K562 (cell line): ENCODE results near the gene SDS. TPM values are rescaled to one million over a fixed set of nuclear protein-coding genes. Genes with fewer than 3 reads are reported as not detected.

ENCODE experiments used
- ATAC-seq: fragments of 200-7000 bp; cut with Tn5 transposase; 3 replicates; pipeline ENCODE4 v1.9.1; 2020; ENCODE audit warnings: moderate library complexity
- BruUV-seq: library from RNA; stranded (reverse); fragments of 400-500 nt; replicated peaks from 2 replicates; lab custom pipeline; 2021; lab: Mats Ljungman, UMichigan
- CTCF ChIA-PET: fragments of 300-600 bp; formaldehyde crosslinking; extraction: SDS; loops from one replicate; lab custom pipeline; 2021; ENCODE audit warnings: low intra/inter-chr PET ratio; lab: Yijun Ruan, JAX
- POLR2A ChIA-PET: fragments of 300-600, 350-650 bp; sonication (Branson Sonifier 250); formaldehyde crosslinking; extraction: SDS; loops from one replicate; lab custom pipeline; 2021; ENCODE audit warnings: antibody characterized with exemption, inconsistent platforms; lab: Yijun Ruan, JAX
- DNase-seq, 4 experiments: peaks; one replicate each; pipeline versions ENCODE4 v3.0.0 to v3.0.0-alpha.2; 2011 to 2018; ENCODE audit warnings: low spot score in 3 of 4, mixed read lengths in 3 of 4; ENCODE audit errors: extremely low read depth in 1 of 4
- FAIRE-seq: peaks from 2 replicates; lab custom pipeline; 2011; peaks lifted over from hg19 to GRCh38; lab: Jason Lieb, UNC
- H2AFZ ChIP-seq: 2 replicates; pipeline ENCODE4 v1.6.0; 2011; ENCODE audit warnings: low read depth, low read length, control low read depth, inconsistent platforms
- H3K27ac ChIP-seq: fragments of 200-600 bp; 3 replicates; pipeline ENCODE4 v1.8.0; 2011; ENCODE audit warnings: low read depth, mild to moderate bottlenecking, control low read depth, inconsistent platforms, low read length, moderate library complexity, mixed read lengths; ENCODE audit errors: extremely low read depth
- H3K27me3 ChIP-seq, 2 experiments: fragments of 300-600 bp in 1 of 2; 2 replicates in 1 of 2; 3 replicates in 1 of 2; pipeline versions ENCODE4 v1.6.0 to v1.8.0; 2011; ENCODE audit warnings: inconsistent platforms in 2 of 2, low read length in 2 of 2, mild to moderate bottlenecking in 1 of 2, mixed read lengths in 1 of 2, moderate library complexity in 1 of 2; ENCODE audit not compliant: control insufficient read depth in 2 of 2, insufficient read depth in 2 of 2
- H3K36me3 ChIP-seq: fragments of 300-600 bp; 3 replicates; pipeline ENCODE4 v1.8.0; 2011; ENCODE audit warnings: mild to moderate bottlenecking, low read length, inconsistent platforms; ENCODE audit not compliant: control insufficient read depth, insufficient read depth
- H3K4me1 ChIP-seq, 2 experiments: fragments of 200-600 bp in 1 of 2; replicated peaks in 1 of 2; 2 replicates in 1 of 2; 3 replicates in 1 of 2; pipeline versions ENCODE4 v1.5.1 to v1.8.0; 2011; ENCODE audit warnings: inconsistent platforms in 2 of 2, low read length in 2 of 2, mild to moderate bottlenecking in 1 of 2, mixed read lengths in 1 of 2, moderate library complexity in 1 of 2; ENCODE audit not compliant: control insufficient read depth in 2 of 2, insufficient read depth in 2 of 2
- H3K4me2 ChIP-seq: 2 replicates; pipeline ENCODE4 v1.6.1; 2011; ENCODE audit warnings: low read length, control low read depth, inconsistent platforms, mixed read lengths; ENCODE audit not compliant: insufficient read depth
- H3K4me3 ChIP-seq: fragments of 200-600 bp; sonication (generic), shearing (Covaris generic); 2 replicates; pipeline ENCODE4 v1.5.1; 2016; ENCODE audit warnings: control low read depth, inconsistent platforms
- H3K79me2 ChIP-seq: fragments of 200-600 bp; 3 replicates; pipeline ENCODE4 v1.8.0; 2011; ENCODE audit warnings: low read length, inconsistent platforms; ENCODE audit not compliant: control insufficient read depth, insufficient read depth
- H3K9ac ChIP-seq, 2 experiments: 2 replicates each; pipeline versions ENCODE4 v1.6.0 to v1.6.1; 2011; ENCODE audit warnings: low read depth in 2 of 2, low read length in 2 of 2, control low read depth in 1 of 2, inconsistent platforms in 1 of 2, mild to moderate bottlenecking in 1 of 2, mixed read lengths in 1 of 2; ENCODE audit not compliant: insufficient read depth in 1 of 2
- H3K9me1 ChIP-seq: one replicate; pipeline ENCODE4 v1.6.0; 2011; ENCODE audit warnings: inconsistent platforms, mild to moderate bottlenecking, low read length, moderate library complexity; ENCODE audit not compliant: control insufficient read depth, insufficient read depth
- H3K9me3 ChIP-seq: replicated peaks from 2 replicates; pipeline ENCODE4 v1.5.1; 2011; ENCODE audit warnings: low read depth, low read length, inconsistent platforms; ENCODE audit not compliant: control insufficient read depth, insufficient read depth
- H4K20me1 ChIP-seq: replicated peaks from 2 replicates; pipeline ENCODE4 v1.6.1; 2011; ENCODE audit warnings: low read length, inconsistent platforms, mixed read lengths; ENCODE audit not compliant: control insufficient read depth, insufficient read depth
- CBFA2T2 ChIP-seq: fragments of 450-650 bp; conservative IDR thresholded peaks from 2 replicates; pipeline ENCODE4 v1.6.1; 2017; ENCODE audit warnings: mild to moderate bottlenecking
- CBFB ChIP-seq: sonication (generic); formaldehyde crosslinking; IDR thresholded peaks from 2 replicates; pipeline ENCODE4 v1.4.0; 2020; ENCODE audit warnings: mild to moderate bottlenecking, missing genetic modification reagents
- CCNT2 ChIP-seq: IDR thresholded peaks from 2 replicates; pipeline ENCODE4 v1.6.1; 2011; ENCODE audit warnings: borderline replicate concordance, low read depth, mild to moderate bottlenecking, moderate library complexity, mixed read lengths, low read length; ENCODE audit not compliant: insufficient read length; ENCODE audit errors: extremely low read depth
- CEBPB ChIP-seq: fragments of 450-650 bp; IDR thresholded peaks from 2 replicates; pipeline ENCODE4 v1.6.1; 2016; ENCODE audit warnings: missing genetic modification characterization, missing compliant biosample characterization
- FOS ChIP-seq: IDR thresholded peaks from 3 replicates; pipeline ENCODE4 v1.6.1; 2011; ENCODE audit not compliant: insufficient read length; ENCODE audit errors: extremely low read depth
- MAFF ChIP-seq: IDR thresholded peaks from 2 replicates; pipeline ENCODE4 v1.6.1; 2012; ENCODE audit warnings: low read length, improper control_type of control experiment
- RAD51 ChIP-seq: fragments of 450-650 bp; IDR thresholded peaks from 2 replicates; pipeline ENCODE4 v1.7.1; 2016; ENCODE audit warnings: low read depth, mild to moderate bottlenecking, borderline replicate concordance
- RBM25 ChIP-seq: fragments of 200-400 bp; formaldehyde crosslinking; IDR thresholded peaks from 2 replicates; pipeline ENCODE4 v1.6.1; 2018; ENCODE audit warnings: low read length, low read depth, moderate library complexity; ENCODE audit not compliant: severe bottlenecking
- RNF2 ChIP-seq: sonication (generic); IDR thresholded peaks from 2 replicates; pipeline ENCODE4 v1.6.1; 2016
- SMARCC2 ChIP-seq: fragments of 450-650 bp; IDR thresholded peaks from 2 replicates; pipeline ENCODE4 v1.6.1; 2017; ENCODE audit warnings: antibody characterized with exemption, moderate library complexity, mild to moderate bottlenecking, low read depth
- TEAD1 ChIP-seq, 2 experiments: fragments of 450-650 bp in 1 of 2; sonication (generic) in 1 of 2; formaldehyde crosslinking; IDR thresholded peaks; 2 replicates each; pipeline versions ENCODE4 v1.4.0 to v1.8.0; 2020 to 2022; ENCODE audit warnings: mild to moderate bottlenecking in 2 of 2, missing genetic modification reagents in 1 of 2
- TFE3 ChIP-seq: fragments of 450-650 bp; formaldehyde crosslinking; IDR thresholded peaks from 2 replicates; pipeline ENCODE4 v1.4.0; 2020; ENCODE audit warnings: mild to moderate bottlenecking, mixed read lengths
- TOE1 ChIP-seq, 2 experiments: fragments of 450-650 bp in 1 of 2; sonication (generic) in 1 of 2; formaldehyde crosslinking in 1 of 2; IDR thresholded peaks; 2 replicates each; pipeline versions ENCODE4 v1.7.1 to v1.8.0; 2016 to 2022; ENCODE audit warnings: borderline replicate concordance in 2 of 2, mild to moderate bottlenecking in 2 of 2, antibody characterized with exemption in 1 of 2, inconsistent platforms in 1 of 2, low read depth in 1 of 2, missing genetic modification reagents in 1 of 2, moderate library complexity in 1 of 2
- USF2 ChIP-seq: sonication (generic); formaldehyde crosslinking; IDR thresholded peaks from 2 replicates; pipeline ENCODE4 v1.5.0; 2020; ENCODE audit warnings: missing genetic modification reagents
- WGBS: fragments of 100-300 bp; shearing (Covaris generic); methylation state at CpG from one replicate; pipeline ENCODE4 v1.1.6; 2016; ENCODE audit warnings: low coverage, mixed read lengths; ENCODE audit not compliant: insufficient coverage; ENCODE audit errors: missing lambda C conversion rate; 5-methylcytosine and 5-hydroxymethylcytosine counted together
- in situ Hi-C: fragments of 300-500 bp; cut with MboI; formaldehyde crosslinking; loops from 4 replicates; pipeline ENCODE4 v1.15.0; 2018; ENCODE audit warnings: inconsistent platforms, mixed read lengths
- intact Hi-C: fragments of 100-400 bp; cut with micrococcal nuclease; formaldehyde crosslinking; loops from 2 replicates; pipeline ENCODE4 v1.14.2; 2022
- polyA plus RNA-seq, 8 experiments: library from polyadenylated mRNA; depleted of rRNA in 4 of 8; stranded (reverse) in 5 of 8; unstranded in 3 of 8; fragments of >200 nt; fragmentation: Nextera tagmentation in 2 of 8; fragmentation: Illumina TruSeq in 1 of 8; extraction: Ambion mirVana in 2 of 8; extraction: Trizol in 1 of 8; gene quantifications; 2 replicates each; pipeline versions ENCODE4 v1.2.1 to v1.2.3, GENCODE V29; 2011 to 2014; ENCODE audit warnings: inconsistent platforms in 1 of 8, missing spikeins in 1 of 8
- total RNA-seq, 7 experiments: library from RNA; depleted of rRNA in 6 of 7; stranded (reverse); fragments of >200 nt in 6 of 7; fragmentation: Illumina TruSeq in 2 of 7; extraction: Trizol in 2 of 7; gene quantifications; 2 replicates each; pipeline versions ENCODE4 v1.2.1 to v1.2.3, GENCODE V29; 2011 to 2021; ENCODE audit warnings: low replicate concordance in 1 of 7

Gene SDS
- total and polyA plus RNA-seq, 9 of the 15 experiments (the other 6 are each of a cell fraction or from before 2014, with no cell fraction given) = 0.07 to 1.1 (median 0.12) TPM; not detected in 1

GRCh38 chr12:113369391-113369985, 34.2 kb downstream of the SDS start:
- CTCF ChIA-PET = no interaction called here
- intact Hi-C loops = no loop called here

GRCh38 chr12:113368331-113368730, 35.4 kb downstream of the SDS start:
- intact Hi-C loops = no loop called here
- H2AFZ ChIP-seq = no peak overlapping the region
- no peak overlapping the region for H3K4me2 ChIP-seq
- H3K4me1 ChIP-seq = peaks cover 0 to 5% of the 10 kb centered on the region in 2 experiments; a peak in 2 of 5 replicates
- no peaks in the 10 kb centered on the region for H3K27me3 ChIP-seq
- H3K4me3 ChIP-seq = no peak overlapping the region
- in situ Hi-C loops = no loop called here
- no peaks in the 10 kb centered on the region for H3K79me2 ChIP-seq
- BruUV-seq = no TSS peak
- no peaks in the 10 kb centered on the region for H3K9me3 ChIP-seq
- H3K9me1 ChIP-seq = no peaks in the 10 kb centered on the region
- 70% methylated on average over 3 of the region's 4 CpGs for WGBS
- peaks cover 41% of the 10 kb centered on the region; the same call in 2 of the 3 replicates for H3K36me3 ChIP-seq
- H4K20me1 ChIP-seq = 0 out of 2 replicates have a peak, but pooled peaks cover 3% of the 10 kb centered on the region
- ChIA-PET CTCF (interaction anchor here (0.7 kb wide), 1 partner anchor 170 kb away, joined by 3 read pairs; no protein-coding TSS in a partner anchor), POLR2A (no interaction called here)
- FAIRE-seq (peak; percentile 80), DNase-seq (peak in 3 of 4 experiments; percentile 54 to 66 (median 58)), ATAC-seq (peak; percentile 81)
- no peak overlapping the region for H3K27ac ChIP-seq
- H3K9ac ChIP-seq = peak overlapping the region in 1 of 2 experiments; percentile 59; a peak in 2 of 4 replicates
- TF ChIP-seq TFE3 = peak; percentile 93
- TF ChIP-seq TOE1 (IDR thresholded peaks at IDR 0.05; ENCODE audit: borderline replicate concordance) = peak; percentile 95
- TF ChIP-seq TOE1 (CRISPR knock-in tag; IDR thresholded peaks at IDR 0.05; ENCODE audit: borderline replicate concordance, low read depth) = no peak
- peak; percentile 95 for TF ChIP-seq RAD51
- TF ChIP-seq CBFA2T2 = peak; percentile 70
- TF ChIP-seq FOS = peak; percentile 23
- TF ChIP-seq RBM25 = peak; percentile 78
- no peak for TF ChIP-seq CCNT2
- TF ChIP-seq SMARCC2 = no peak
- TF ChIP-seq USF2 = peak; percentile 82
- TF ChIP-seq CBFB (CRISPR knock-in tag) = no peak

More at GRCh38 chr12:113369391-113369985, 34.2 kb downstream of the SDS start:
- no peak overlapping the region for H2AFZ ChIP-seq
- no peaks in the 10 kb centered on the region for H3K27me3 ChIP-seq
- POLR2A ChIA-PET = no interaction called here
- TF ChIP-seq CEBPB (tag) (peak; percentile 36; the same call in 1 of the 2 replicates), MAFF (no peak), TEAD1 (CRISPR knock-in tag; IDR thresholded peaks at IDR 0.05) (no peak), RNF2 (no peak)
- H3K4me3 ChIP-seq = no peak overlapping the region
- 63% methylated on average over 6 of the region's 6 CpGs for WGBS
- H3K79me2 ChIP-seq = no peaks in the 10 kb centered on the region
- in situ Hi-C loops = no loop called here
- no peak overlapping the region for H3K4me2 ChIP-seq
- no peak overlapping the region for H3K27ac ChIP-seq
- H3K4me1 ChIP-seq = no peaks in the 10 kb centered on the region; a peak in 1 of 5 replicates
- no peak for DNase-seq
- H3K9me1 ChIP-seq = no peaks in the 10 kb centered on the region
- no peaks in the 10 kb centered on the region for H3K9me3 ChIP-seq
- ATAC-seq = no peak
- no TSS peak for BruUV-seq
- no peak for FAIRE-seq
- 0 out of 2 replicates have a peak, but pooled peaks cover 3% of the 10 kb centered on the region for H4K20me1 ChIP-seq
- H3K36me3 ChIP-seq = peaks cover 47% of the 10 kb centered on the region; the same call in 2 of the 3 replicates
- no peak overlapping the region for H3K9ac ChIP-seq
